SU-DHL-6 (cell line): ENCODE data around the gene HNRNPA1.

Experiments
- EZH2phosphoT487 ChIP-seq: fragments of 200-600 bp; sonication (generic), shearing (Covaris generic); conservative IDR thresholded peaks from 2 replicates; pipeline ENCODE4 v1.6.1; 2018; ENCODE audit warnings: mild to moderate bottlenecking, antibody characterized with exemption, low read length, moderate library complexity, mixed read lengths
- TF ChIP-seq, protein P1 (sequence below): fragments of 200-600 bp; sonication (generic); IDR thresholded peaks from one replicate; pipeline ENCODE4 v1.5.1; 2017; ENCODE audit warnings: antibody characterized with exemption, mild to moderate bottlenecking, low read length, moderate library complexity; ENCODE audit not compliant: insufficient read depth, poor library complexity, severe bottlenecking

DNA sequence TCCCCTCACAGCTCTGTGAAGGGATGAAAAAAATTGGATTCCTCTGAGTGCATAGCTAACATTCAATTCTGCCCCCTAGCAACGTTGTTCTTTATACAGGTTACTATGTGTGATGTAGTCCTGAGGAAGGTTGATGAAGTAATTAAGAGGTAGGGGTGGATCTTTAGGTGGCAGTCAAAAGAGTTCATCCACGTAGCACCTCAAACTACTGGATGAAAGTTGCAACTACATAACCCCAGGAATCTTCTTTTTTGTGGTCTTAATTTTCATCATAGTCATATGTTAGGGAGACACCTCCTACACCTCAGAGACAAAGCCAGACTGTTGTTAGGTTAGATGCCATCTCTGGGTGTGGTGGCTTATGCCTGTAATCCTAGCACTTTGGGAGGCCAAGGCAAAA lies 30.5 kb downstream of the HNRNPA1 start:
- TF ChIP-seq, protein P1, sequence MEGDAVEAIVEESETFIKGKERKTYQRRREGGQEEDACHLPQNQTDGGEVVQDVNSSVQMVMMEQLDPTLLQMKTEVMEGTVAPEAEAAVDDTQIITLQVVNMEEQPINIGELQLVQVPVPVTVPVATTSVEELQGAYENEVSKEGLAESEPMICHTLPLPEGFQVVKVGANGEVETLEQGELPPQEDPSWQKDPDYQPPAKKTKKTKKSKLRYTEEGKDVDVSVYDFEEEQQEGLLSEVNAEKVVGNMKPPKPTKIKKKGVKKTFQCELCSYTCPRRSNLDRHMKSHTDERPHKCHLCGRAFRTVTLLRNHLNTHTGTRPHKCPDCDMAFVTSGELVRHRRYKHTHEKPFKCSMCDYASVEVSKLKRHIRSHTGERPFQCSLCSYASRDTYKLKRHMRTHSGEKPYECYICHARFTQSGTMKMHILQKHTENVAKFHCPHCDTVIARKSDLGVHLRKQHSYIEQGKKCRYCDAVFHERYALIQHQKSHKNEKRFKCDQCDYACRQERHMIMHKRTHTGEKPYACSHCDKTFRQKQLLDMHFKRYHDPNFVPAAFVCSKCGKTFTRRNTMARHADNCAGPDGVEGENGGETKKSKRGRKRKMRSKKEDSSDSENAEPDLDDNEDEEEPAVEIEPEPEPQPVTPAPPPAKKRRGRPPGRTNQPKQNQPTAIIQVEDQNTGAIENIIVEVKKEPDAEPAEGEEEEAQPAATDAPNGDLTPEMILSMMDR = no peak
- TF ChIP-seq EZH2phosphoT487 = no peak
